HG02970 (cell line): ENCODE results near the gene NFATC2.

Experiments
- ATAC-seq: cut with Tn5 transposase; IDR thresholded peaks from one replicate; pipeline ENCODE4 v1.9.1; 2021; ENCODE audit warnings: mild to moderate bottlenecking, moderate library complexity, moderate number of reproducible peaks; ENCODE audit not compliant: unreplicated experiment, low FRiP score

NFATC2 gene

GRCh38 chr20:51368461-51369211 is 173.9 kb downstream of the NFATC2 start:
- no peak for ATAC-seq

- ATAC-seq: no peak
These were observed 176.2 kb downstream of the NFATC2 start for GRCh38 chr20:51366155-51366886.

- ATAC-seq: no peak
These were observed 176.8 kb downstream of the NFATC2 start for GRCh38 chr20:51365670-51366069.

GRCh38 chr20:51363813-51364212 is 178.7 kb downstream of the NFATC2 start:
- ATAC-seq: no peak

- ATAC-seq: no peak
These were observed 179.1 kb downstream of the NFATC2 start for GRCh38 chr20:51363378-51363777.

GRCh38 chr20:51362254-51362653 is 180.3 kb downstream of the NFATC2 start:
- ATAC-seq: no peak

- ATAC-seq: no peak
These were observed 181.3 kb downstream of the NFATC2 start for GRCh38 chr20:51361258-51361657.

- ATAC-seq: no peak
These were observed 181.9 kb downstream of the NFATC2 start for GRCh38 chr20:51360451-51361201.

GRCh38 chr20:51359947-51360346 is 182.6 kb downstream of the NFATC2 start:
- no peak for ATAC-seq

- no peak for ATAC-seq
These were observed 183.1 kb downstream of the NFATC2 start for GRCh38 chr20:51359401-51359800.

- no peak for ATAC-seq
These were observed 184.3 kb downstream of the NFATC2 start for GRCh38 chr20:51358032-51358724.

GRCh38 chr20:51357543-51357942 is 185.0 kb downstream of the NFATC2 start:
- ATAC-seq: no peak

- ATAC-seq: no peak
These were observed 185.6 kb downstream of the NFATC2 start for GRCh38 chr20:51356871-51357270.

GRCh38 chr20:51354769-51355319 is 187.7 kb downstream of the NFATC2 start:
- no peak for ATAC-seq

- ATAC-seq: no peak
These were observed 188.2 kb downstream of the NFATC2 start for GRCh38 chr20:51354191-51354768.

- no peak for ATAC-seq
These were observed 189.0 kb downstream of the NFATC2 start for GRCh38 chr20:51353491-51353890.

- ATAC-seq: no peak
These were observed 189.7 kb downstream of the NFATC2 start for GRCh38 chr20:51352791-51353190.

GRCh38 chr20:51350941-51351631 is 191.4 kb downstream of the NFATC2 start:
- ATAC-seq: no peak

- ATAC-seq: no peak
These were observed 193.6 kb downstream of the NFATC2 start for GRCh38 chr20:51348876-51349275.
